DOHH2 (cell line): ENCODE measurements around the gene MSL3B.

ENCODE experiments used
- H3F3A ChIP-seq: fragments of 200-600 bp; sonication (generic), shearing (Covaris generic); 2 replicates; pipeline ENCODE4 v1.6.0; 2016; ENCODE audit warnings: antibody characterized with exemption, mild to moderate bottlenecking; ENCODE audit not compliant: control insufficient read depth, insufficient read depth
- H3K27ac ChIP-seq: fragments of 200-600 bp; sonication (generic); 2 replicates; pipeline ENCODE4 v1.5.1; 2014; ENCODE audit warnings: low read depth, mild to moderate bottlenecking, low read length, moderate library complexity
- H3K27me3 ChIP-seq: fragments of 200-600 bp; sonication (generic); 2 replicates; pipeline ENCODE4 v1.6.1; 2014; ENCODE audit warnings: mild to moderate bottlenecking, low read length, mixed read lengths; ENCODE audit not compliant: control insufficient read depth
- H3K36me3 ChIP-seq: fragments of 200-600 bp; sonication (generic); 2 replicates; pipeline ENCODE4 v1.6.1; 2014; ENCODE audit warnings: mild to moderate bottlenecking, low read length, moderate library complexity, mixed read lengths; ENCODE audit not compliant: control insufficient read depth
- H3K4me1 ChIP-seq: fragments of 200-600 bp; sonication (generic); 2 replicates; pipeline ENCODE4 v1.6.1; 2014; ENCODE audit warnings: mild to moderate bottlenecking, low read length, mixed read lengths; ENCODE audit not compliant: control insufficient read depth
- H3K4me2 ChIP-seq: fragments of 200-600 bp; sonication (generic); 2 replicates; pipeline ENCODE4 v1.6.0; 2014; ENCODE audit warnings: mild to moderate bottlenecking, low read length, moderate library complexity
- H3K4me3 ChIP-seq: fragments of 200-600 bp; sonication (generic); 2 replicates; pipeline ENCODE4 v1.5.1; 2014; ENCODE audit warnings: mild to moderate bottlenecking, low read length, mixed read lengths
- H3K79me2 ChIP-seq: fragments of 200-600 bp; sonication (generic); 2 replicates; pipeline ENCODE4 v1.6.1; 2014; ENCODE audit warnings: mild to moderate bottlenecking, low read length, mixed read lengths; ENCODE audit not compliant: control insufficient read depth
- H3K9me2 ChIP-seq: fragments of 200-600 bp; sonication (generic); replicated peaks from 2 replicates; pipeline ENCODE4 v1.6.1; 2014; ENCODE audit warnings: mild to moderate bottlenecking, low read length, mixed read lengths; ENCODE audit not compliant: control insufficient read depth
- H3K9me3 ChIP-seq: fragments of 200-600 bp; sonication (generic); 2 replicates; pipeline ENCODE4 v1.6.1; 2014; ENCODE audit warnings: antibody characterized with exemption, low read length, mixed read lengths; ENCODE audit not compliant: control insufficient read depth, insufficient read depth
- H4K20me1 ChIP-seq: fragments of 200-600 bp; sonication (generic); 2 replicates; pipeline ENCODE4 v1.6.0; 2014; ENCODE audit warnings: low read depth, mild to moderate bottlenecking, antibody characterized with exemption, low read length, moderate library complexity; ENCODE audit not compliant: control insufficient read depth, insufficient read depth
- CTCF ChIP-seq: fragments of 200-600 bp; sonication (generic); IDR thresholded peaks from one replicate; pipeline ENCODE4 v1.5.1; 2014; ENCODE audit warnings: antibody characterized with exemption, mild to moderate bottlenecking, low read depth, low read length; ENCODE audit not compliant: poor library complexity, severe bottlenecking
- EZH2phosphoT487 ChIP-seq: fragments of 200-600 bp; sonication (generic); IDR thresholded peaks from 2 replicates; pipeline ENCODE4 v1.6.1; 2017; ENCODE audit warnings: borderline replicate concordance, mild to moderate bottlenecking, antibody characterized with exemption, low read length, moderate library complexity, mixed read lengths

MSL3B gene

DNA sequence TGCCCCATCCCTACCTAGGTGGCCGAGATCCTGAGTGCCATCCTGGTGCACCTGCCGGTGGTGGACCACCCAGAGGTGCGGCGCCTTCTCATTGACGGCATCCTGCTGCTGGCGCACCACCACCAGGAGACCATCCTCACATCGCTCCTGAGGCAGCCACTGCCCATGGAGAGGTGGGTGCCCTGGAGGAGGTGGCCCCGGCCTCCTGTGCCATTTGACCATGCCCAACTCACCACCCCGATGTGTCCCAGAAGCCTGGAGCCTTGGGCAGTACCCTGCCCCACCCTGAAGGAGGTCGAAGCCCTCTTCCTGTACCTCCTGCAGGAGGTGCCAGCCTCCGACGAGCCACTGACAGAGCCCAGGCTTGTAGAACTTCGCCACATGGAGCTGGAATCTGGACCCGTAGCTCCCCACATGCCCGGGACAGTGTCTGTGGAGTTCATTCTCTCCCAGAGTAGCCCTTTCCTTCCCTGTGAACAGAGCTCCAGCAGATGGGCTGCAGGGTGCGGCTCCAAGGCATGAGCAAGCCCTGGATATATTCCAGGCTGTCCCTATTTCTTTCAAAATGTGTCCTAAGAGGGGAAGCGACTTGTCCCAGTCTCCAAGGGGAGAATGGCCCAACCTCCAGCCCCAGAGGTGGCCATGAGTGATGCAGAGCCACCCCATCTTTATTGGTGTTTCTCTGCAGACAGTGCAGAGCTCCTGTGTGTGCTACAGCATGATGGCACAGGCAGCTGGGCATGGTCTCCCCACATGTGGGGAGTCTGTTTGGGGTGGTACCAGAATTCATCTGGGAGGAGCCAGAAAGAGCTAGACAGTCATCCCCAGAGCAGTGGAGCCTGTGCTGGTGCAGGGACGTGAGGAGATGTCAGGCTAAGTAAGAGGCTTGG, 48.1 kb downstream of the MSL3B start:
- Histone ChIP-seq H3K79me2 (no peaks in the 10 kb centered on the region), H3K4me3 (no peak overlapping the region), H3K9me2 (no peaks in the 10 kb centered on the region), H3K9me3 (no peaks in the 10 kb centered on the region), H3K27ac (no peak overlapping the region), H3K27me3 (no peaks in the 10 kb centered on the region), H3F3A (no peaks in the 10 kb centered on the region), H3K4me2 (no peak overlapping the region), H3K36me3 (no peaks in the 10 kb centered on the region), H3K4me1 (no peaks in the 10 kb centered on the region), H4K20me1 (no peaks in the 10 kb centered on the region)
- TF ChIP-seq CTCF (no peak), EZH2phosphoT487 (no peak)

- no peaks in the 10 kb centered on the region for H3K4me1 ChIP-seq
- no peak overlapping the region for H3K4me3 ChIP-seq
- H3K27me3 ChIP-seq = no peaks in the 10 kb centered on the region
- no peaks in the 10 kb centered on the region for H3F3A ChIP-seq
- TF ChIP-seq CTCF = no peak
- TF ChIP-seq EZH2phosphoT487 = no peak
- peaks cover 3% of the 10 kb centered on the region; the same call in 1 of the 2 replicates for H3K9me3 ChIP-seq
- H3K36me3 ChIP-seq = no peaks in the 10 kb centered on the region
- no peak overlapping the region for H3K4me2 ChIP-seq
- H3K9me2 ChIP-seq = no peaks in the 10 kb centered on the region
- H3K27ac ChIP-seq = no peak overlapping the region
- H4K20me1 ChIP-seq = no peaks in the 10 kb centered on the region
- no peaks in the 10 kb centered on the region for H3K79me2 ChIP-seq
These were observed 49.3 kb downstream of the MSL3B start for GRCh38 chr2:233818639-233819621.

DNA sequence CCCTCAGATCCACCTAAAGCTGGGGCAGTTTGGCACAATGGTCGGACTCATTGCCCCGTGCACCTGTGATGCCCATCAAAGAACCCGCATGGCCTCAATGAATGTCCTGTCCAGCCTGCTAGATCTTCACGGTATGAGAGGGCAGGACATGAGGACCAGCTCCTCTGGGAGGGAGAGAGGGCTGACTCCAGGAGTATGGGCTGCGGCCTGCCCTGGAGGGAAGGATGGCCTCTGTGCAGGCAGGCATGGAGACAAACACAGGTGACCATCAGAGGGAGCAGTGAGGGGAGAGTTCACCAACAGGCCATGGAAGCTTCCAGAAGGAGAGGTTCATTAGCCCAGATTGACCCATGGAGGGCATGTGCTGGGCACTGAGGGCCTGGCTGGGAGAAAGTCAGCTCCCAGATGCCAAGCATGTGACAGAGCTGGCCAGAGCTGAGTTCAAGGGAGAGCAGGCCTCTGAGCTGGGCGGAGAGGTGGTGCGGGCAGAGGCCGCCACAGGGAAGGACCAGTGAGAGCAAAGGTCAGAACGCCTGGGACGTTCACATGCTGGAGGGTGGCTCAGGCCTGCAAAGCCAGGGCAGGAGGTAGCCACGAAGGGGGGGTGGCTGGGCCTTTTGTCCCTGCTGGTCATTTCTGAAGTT, 50.1 kb downstream of the MSL3B start:
- no peak overlapping the region for H3K4me2 ChIP-seq
- TF ChIP-seq CTCF = no peak
- TF ChIP-seq EZH2phosphoT487 = no peak
- no peaks in the 10 kb centered on the region for H3K36me3 ChIP-seq
- no peaks in the 10 kb centered on the region for H4K20me1 ChIP-seq
- H3K79me2 ChIP-seq = no peaks in the 10 kb centered on the region
- H3K27ac ChIP-seq = no peak overlapping the region
- peaks cover 5% of the 10 kb centered on the region; the same call in 1 of the 2 replicates for H3K9me3 ChIP-seq
- H3K9me2 ChIP-seq = no peaks in the 10 kb centered on the region
- H3F3A ChIP-seq = no peaks in the 10 kb centered on the region
- H3K4me1 ChIP-seq = no peaks in the 10 kb centered on the region
- H3K4me3 ChIP-seq = no peak overlapping the region
- H3K27me3 ChIP-seq = no peaks in the 10 kb centered on the region
